CD4-positive, alpha-beta T cell treated with Interleukin-17A for 1 hour (primary cell): ENCODE data around the gene TRA2B.
A peak's percentile ranks its signal among the peaks of the same experiment; 100 is the strongest.

Experiments used
- DNase-seq: peaks from one replicate; pipeline ENCODE4 v3.0.0-alpha.2; 2020

TRA2B gene

DNA sequence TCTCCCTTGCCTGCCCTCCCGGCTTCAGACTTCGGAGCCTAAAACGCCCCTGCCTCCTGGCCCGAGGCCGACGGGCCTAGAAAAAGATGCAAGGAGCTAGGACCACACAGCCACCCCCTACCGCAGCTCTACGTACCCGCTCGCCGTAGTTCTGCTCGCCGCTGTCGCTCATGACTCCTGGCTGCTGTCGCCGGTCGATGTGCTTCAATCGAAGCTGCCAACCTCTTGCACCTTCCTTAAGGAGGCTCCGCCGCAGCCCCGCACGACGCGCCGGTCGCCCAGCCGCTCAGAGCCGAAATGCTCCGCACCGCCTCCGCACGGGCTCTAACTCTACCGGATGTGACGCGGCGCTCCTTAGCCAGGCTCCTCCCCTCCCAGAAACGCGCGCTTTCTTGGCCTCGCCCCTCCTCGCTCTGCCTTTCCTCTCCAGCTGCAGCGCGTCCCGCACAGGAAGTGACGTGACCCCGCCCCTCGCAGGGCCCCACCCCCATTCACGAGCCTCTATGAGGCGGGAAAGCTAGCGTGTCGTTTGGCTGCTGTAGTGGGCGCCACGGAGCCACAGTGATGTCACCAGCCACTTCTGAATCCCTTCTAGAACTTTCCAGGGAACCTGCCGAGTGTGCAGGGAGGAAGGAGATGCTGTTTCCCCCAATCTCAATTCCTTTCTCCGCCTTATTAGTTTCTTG, at the start of gene TRA2B:
TRA2B (minus strand) TSS at position 326 of the 686 bp plus-strand sequence; CDS start at position 172, 154 bp downstream.
- DNase-seq, result peak; percentile 99

DNA sequence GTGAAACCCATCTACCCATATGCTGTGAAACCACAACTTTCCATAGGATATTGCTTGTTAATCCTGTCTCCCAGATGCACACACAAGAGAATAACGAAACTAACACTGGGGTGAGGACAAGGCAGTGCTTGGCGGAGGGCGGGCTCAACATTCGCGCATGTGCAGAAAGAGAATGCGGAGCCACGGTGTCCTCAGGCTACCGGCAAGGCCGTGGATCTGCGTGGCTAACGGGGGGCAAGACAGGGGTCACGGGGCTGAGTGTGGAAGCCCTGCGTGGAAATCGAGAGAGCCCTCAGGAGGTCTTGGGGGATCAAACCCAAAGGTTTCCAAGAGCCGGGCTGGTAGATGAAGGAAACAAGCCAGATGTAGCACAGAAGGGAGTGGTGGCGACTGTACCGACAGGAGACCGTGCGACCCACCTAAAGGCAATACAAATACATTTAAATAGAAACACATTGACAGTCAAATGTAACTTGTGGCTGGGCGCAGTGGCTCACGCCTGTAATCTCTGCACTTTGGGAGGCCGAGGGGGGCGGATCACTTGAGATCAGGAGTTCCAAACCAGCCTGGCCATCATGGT, 48.5 kb upstream of the TRA2B start:
- peak; percentile 15 for DNase-seq

DNA sequence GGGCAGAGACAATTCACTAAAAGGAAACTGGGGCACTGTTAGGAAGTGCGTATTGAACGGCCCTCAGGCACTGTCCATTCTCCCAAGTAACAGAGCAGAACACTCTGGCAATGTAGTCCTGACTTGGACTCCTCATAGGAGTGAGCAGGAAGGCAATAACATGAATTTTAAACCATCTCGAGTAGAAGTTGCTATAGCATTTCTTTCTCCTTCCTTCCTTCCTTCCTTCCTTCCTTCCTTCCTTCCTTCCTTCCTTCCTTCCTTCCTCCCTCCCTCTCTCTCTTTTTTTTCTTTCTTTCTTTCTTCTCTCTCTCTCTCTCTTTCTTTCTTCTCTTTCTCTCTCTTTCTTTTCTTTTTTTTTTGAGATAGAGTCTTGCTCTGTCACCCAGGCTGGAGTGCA, 46.4 kb upstream of the TRA2B start:
- no peak for DNase-seq

DNA sequence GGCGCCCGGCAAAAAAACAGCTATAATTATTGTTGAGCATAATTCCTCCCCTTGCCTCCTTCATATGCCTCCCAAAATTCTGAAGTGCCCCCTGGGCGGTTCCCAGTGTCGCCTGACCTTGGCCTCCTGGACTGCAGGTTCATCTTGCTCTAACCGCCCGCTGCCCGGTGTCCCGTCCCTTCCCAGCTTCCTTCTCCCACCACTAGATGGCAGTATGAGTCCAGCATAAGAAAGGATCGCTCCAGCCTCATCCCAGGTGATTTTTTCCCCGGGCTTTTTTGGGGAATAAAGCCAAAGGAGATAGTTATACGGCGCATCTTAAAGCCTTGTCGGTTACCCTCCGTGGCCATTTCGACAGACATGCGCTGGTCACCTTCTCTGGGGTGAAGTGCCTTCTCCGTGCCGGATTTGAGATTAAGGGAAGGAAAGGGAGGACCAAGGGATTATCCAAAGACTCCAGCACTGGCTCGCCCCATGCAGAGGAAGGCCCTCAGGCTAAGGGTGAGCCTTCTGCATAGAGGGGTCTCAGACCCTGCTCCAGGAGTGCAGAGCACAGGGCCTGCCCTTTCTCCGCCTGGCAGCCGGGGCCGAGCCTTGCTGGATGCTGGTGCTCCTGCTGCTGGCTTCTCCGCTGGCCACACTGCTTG, 45.8 kb upstream of the TRA2B start:
- peak; percentile 71 for DNase-seq

DNA sequence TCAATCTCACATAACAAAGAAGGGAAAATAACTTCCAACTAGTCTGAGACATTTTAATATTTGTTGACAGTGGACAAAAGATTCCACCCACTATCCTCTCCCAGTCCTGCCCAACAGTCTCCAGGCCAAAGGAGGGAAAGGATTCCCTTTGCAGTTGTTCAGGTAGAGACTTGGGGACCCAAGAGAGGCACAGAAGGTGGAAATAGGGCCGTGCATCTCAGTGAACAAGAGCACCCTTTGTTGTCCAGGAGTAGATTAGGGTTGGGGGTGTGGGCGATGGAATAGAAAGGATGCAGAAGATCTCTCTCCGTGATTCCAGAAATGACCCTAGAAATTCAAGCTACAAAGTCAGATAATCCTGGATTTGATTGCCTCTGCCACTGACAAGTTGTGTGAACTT, 44.8 kb upstream of the TRA2B start:
- no peak for DNase-seq

DNA sequence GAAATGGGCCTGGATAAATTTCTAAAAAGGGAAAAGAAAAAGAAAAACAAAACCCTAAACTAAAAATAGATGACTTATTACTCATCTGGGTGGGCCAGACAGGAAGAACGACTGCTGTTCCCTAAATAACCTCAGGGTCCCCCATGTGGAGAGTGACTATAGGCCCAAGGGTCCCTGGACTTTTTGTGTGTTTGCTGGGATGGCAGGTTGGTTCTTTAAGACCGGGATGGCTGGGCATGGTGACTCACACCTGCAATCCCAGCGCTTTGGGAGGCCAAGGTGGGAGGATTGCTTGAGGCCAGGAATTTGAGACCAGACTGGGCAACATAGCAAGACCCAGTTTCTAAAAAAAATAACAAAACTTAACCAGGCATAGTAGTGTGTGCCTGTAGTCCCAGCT, 43.8 kb upstream of the TRA2B start:
- DNase-seq, result no peak

DNA sequence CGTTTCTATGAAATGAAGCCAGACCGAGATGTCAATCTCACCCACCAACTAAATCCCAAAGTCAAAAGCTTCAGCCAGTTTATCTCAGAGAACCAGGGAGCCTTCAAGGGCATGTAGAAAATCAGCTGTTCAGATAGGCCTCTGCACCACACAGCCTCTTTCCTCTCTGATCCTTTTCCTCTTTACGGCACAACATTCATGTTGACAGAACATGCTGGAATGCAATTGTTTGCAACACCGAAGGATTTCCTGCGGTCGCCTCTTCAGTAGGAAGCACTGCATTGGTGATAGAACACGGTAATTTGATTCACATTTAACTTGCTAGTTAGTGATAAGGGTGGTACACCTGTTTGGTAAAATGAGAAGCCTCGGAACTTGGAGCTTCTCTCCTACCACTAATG, 41.9 kb upstream of the TRA2B start:
- DNase-seq, result no peak

DNA sequence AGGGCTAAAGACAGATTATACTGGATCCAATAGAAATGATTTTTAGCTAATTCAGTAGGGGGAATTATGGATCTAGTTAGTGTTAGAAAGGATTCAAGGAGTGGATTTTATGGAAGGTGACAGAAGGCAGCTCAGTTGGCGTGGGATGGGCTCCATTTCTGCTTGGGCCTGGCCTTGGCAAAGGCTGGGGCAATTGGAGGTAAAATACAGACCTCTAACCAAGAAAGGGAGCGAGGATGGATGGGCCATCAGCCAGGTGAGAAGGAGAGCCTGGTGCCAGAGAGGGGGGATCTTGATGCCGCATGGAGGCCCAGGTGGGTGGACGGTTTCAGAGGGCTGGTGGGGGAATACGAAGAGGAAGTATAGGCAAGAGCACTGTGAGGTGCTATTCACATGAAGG, 40.7 kb upstream of the TRA2B start:
- no peak for DNase-seq

DNA sequence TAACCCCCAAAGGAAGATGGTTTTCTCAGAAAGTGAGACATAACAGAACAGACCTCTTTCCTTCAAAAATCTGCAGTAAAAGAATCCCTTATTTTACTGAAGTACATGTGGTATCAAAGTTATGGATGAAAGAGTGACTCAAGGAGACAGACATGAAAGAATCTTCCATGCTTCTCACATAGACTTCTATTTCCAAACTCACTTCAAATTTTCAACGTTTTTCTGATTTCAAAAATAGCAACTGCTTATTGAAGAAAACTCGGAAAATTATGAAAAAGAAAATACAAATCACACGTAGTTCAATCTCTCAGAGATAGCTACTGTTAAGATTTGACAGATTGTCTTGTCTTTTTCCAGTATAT, 39.8 kb upstream of the TRA2B start:
- no peak for DNase-seq

DNA sequence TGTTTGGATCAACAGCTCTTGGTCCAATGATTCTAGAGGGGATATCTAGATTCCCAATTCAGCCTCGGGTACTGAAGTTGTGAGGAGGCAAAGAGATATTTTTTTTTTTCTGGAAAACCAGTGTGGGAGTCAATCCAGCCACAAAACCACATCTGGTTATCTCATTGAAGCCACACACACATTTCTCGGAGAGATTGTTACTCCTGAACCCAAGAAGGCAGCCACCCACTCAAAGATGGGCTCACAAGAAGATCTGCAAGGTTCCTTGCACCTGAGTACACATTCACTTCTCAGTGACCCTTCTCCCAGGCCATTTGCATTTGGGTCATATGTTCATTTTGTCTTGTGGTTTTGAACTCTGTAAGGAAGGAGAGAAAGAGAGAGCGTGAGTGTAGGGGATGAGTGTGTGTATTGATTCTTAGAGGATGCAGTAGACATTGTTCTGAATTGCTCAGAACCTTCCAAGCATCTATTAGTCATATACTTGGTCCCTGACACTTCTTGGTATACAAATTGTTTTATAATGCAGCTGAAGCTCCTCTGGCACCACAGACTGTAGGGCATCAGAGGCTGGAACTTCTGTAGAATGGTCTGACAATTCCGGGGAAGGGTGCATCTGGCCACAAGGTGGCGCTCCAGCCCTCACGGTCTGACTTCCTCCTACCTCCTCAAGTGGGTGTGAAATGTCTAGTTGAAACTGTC, 39.3 kb upstream of the TRA2B start:
- peak; percentile 77 for DNase-seq

DNA sequence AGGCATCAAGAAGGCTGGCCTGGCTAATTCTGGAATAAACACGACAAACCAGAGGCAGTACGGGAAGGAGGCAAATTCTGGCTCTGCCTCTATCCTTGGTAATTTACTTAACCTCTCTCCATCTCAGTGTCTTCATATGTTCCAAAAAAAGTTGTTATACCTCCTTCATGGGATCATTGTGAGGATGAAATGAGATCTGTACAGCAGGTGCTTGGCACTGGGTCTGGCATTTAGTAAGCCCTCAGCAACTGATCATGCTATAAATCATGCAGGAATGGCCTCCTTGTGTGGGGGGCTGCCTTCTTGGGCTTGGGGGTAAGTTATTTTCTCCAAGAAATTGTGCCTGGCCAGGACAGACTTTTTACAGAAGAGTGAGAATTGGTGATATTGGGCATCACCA, 38.3 kb upstream of the TRA2B start:
- DNase-seq, result no peak

DNA sequence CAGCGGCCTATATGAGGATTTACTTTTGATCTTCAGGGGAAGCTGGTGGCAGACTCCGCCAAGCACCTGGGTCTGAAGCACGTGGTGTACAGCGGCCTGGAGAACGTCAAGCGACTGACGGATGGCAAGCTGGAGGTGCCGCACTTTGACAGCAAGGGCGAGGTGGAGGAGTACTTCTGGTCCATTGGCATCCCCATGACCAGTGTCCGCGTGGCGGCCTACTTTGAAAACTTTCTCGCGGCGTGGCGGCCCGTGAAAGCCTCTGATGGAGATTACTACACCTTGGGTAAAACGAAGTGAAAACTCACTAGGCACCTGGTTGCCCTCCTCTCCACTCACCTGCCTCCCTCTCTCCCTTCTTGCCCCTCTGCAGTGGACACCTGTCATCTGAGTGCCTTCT, 33.8 kb upstream of the TRA2B start:
- no peak for DNase-seq

DNA sequence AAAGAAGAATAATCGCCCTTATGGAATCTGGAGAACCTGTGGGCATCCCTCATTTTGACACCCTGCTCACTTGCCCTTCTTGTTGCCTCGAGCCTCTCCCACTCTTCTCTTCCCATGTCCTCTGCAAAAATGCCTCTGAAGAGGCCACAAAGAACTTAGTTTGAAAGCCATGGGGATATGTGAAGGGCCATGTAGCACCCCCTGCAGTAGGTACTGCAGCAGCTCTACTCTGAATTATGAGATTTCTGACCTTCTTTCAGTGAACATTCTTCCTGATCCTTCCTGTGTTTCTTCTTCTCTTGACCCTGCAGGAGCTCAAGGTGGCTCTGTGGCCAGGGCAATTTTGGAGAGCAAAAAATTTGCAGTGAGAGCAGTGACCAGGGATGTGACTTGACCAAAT, 30.4 kb upstream of the TRA2B start:
- no peak for DNase-seq

DNA sequence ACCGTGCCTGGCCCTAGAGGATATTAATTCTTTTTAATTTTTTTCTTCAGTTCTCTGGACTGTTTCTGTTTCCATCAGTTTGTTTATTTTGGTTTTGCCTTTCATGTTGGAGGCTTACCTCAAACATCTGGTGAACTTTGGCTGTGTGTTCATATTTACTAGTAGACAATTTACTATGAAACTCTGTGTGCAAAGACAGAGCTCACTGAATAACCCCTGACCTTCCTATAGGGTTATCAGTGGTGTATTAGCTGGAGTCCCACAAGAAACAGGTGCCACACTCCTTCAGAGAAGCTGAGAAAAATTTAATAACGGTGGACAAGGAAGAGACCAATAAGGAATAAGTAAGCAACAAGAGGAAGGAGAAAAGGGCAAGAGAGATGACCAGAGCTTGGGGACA, 28.8 kb upstream of the TRA2B start:
- no peak for DNase-seq

DNA sequence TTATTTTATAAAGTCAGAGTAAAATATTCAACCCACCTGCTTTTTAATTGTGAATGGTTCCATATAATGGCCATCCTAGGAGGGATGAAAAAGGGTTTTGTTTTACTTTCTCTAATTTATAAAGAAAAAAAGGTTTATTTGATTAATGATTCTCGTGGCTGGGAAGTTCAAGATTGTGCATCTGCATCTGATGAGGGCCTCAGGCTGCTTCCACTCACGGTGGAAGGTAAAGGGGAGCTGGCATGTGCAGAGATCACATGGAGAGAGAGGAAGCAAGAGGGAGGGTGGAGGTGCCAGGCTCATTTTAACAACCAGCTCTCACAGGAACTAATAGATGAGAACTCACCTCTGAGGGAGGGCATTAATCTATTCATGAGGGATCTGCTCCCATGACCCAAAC, 27.7 kb upstream of the TRA2B start:
- DNase-seq, result no peak

DNA sequence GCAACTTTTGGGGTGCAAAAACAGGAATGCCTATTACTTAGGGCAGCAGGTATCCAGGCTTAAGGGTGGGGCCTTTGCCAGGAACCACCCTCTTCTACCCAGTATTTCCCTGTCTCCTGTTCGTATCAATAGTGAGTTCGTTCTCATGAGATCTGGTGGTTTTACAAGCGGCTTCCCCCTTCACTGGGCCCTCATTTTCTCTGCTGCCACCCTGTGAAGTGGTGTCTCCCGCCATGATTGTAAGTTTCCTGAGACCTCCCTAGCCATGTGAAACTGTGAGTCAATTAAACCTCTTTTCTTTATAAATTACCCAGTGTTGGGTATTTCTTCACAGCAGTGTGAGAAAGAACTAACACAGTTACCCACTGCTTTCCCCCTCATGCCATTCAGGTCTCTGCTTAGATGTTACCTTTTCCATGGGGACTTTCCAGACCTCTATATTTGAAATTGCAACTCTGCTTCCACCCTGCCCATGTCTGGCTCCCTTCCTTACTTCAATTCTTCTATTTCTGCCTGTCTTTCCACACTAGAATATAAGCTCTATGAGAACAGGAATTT, 23.9 kb upstream of the TRA2B start:
- DNase-seq, result no peak

DNA sequence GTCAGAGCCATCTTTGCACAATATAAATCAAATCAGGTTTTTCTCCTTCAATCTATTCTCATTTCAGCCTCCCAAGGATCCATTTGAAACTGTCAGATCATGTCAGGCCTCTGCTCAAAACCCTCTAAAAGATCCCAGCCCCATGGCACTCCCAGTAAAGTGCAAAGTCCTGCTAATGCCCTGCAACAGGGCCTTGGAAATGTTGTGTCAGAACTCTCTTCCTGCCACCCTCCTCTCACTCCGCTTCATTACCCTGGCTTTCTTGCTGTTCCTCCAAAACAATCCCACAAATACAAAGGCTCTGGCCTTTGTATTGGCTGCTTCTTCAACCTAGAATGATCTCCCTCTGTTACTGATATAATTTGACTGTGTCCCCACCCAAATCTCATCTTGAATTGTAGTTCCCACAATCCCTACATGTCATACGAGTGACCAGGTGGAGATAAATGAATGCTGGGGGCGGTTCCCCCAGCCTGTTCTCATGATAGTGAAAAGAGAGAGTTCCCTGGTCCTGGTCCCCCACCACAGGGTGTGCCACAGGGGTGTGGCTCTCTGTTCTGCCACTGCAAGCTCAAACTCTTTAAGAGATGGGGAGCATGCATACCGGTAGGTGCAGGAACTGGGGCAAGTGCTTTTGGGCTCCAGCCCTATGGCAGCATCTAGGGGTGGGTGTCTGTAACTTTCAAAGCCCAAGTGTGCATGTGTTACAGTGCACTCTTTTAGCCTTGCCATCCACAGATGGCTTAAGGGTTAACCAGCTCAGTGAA, 22.9 kb upstream of the TRA2B start:
- DNase-seq, result no peak

DNA sequence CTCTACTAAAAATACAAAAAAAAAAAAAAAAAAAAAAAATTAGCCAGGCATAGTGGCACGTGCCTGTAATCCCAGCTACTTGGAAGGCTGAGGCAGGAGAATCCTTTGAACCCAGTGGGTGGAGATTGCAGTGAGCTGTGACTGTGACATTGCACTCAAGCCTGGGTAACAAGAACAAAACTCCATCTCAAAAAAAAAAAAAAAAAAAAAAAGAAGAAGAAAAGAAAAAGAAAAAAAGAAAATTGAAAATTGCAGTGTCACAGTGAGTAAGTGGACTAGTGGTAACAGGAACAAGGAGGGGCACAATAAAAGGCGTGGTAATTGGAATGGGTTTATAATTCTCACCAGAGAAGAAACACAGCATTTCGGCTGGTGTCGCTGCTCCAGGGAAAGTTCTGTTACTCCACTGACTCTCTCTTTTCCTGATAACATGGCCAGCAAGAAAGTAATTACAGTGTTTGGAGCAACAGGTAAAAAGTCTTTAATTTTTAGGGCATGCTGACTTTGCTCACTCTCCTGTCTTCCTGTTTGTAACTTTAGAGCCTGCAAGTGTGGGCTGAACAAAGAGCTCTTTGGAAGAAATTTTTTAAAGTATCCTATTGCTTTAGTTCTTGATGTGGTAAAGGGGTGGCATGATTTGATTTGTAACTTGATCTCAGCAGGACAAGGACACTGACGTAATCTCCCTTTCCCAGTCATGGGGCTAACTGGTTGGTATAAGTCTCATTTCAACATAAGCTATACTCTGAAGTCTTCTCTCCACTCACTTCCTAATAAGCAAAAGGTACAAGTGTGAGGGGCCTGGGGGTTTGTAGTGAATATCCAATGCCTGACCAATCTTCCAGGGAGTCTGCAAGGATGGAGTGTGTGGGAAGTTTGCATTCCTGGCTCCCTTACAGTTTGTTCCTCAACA, 22.1 kb upstream of the TRA2B start:
- DNase-seq, result no peak

DNA sequence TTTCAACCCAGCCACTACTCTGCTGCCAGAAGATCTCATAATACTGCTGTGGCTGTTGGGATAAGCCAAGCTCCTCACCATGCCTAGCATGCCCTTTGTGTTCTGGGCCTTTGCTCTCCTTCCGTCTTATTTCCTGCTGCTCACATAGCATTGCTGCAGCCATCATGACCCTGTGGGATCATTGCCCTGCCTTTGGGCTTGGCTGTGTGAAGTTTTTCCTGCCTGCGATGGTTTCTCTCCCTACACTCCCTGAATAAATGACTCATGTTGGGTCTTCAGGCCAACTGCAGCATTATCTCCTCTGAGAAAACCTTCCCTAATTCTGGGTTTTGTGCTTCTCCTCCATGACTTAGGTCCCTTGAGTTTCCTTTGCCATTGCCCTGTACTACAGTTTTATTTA, 20.8 kb upstream of the TRA2B start:
- no peak for DNase-seq

DNA sequence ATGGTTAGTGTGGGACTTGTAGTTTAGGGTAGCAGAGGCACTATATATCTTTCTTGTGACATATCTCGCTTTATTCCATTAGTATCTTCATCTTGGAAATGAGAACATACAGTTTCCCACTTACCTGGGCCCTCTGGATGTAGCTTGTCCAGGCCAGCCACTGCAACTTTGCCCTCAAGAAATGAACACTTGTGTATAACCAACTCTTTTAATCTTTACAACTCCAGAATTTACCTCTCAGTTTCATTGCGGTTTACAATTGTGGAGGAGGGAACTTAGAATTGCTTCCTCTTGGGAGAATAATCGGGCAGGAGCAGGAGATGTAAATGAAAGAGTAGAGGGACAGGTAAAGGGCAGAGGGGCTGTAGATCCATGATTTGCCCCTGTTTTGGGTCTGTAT, 18.4 kb upstream of the TRA2B start:
- DNase-seq, result no peak

DNA sequence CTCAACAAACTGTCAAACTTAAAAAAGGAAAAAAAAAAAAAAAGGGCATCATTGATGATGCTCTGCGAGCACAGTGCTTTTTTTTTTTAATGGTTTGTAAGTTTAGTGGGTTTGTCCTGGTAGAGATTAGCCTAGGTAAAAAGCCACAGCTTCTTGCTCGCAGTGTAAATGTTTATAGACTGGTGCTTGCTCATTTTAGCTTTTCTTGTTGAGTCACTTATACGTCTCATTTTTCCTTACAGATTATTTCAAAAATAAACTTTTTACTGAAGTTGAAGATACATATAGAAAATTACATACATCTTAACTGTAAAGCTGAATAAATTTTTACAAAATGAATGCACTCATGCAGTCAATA, 16.5 kb upstream of the TRA2B start:
- no peak for DNase-seq

DNA sequence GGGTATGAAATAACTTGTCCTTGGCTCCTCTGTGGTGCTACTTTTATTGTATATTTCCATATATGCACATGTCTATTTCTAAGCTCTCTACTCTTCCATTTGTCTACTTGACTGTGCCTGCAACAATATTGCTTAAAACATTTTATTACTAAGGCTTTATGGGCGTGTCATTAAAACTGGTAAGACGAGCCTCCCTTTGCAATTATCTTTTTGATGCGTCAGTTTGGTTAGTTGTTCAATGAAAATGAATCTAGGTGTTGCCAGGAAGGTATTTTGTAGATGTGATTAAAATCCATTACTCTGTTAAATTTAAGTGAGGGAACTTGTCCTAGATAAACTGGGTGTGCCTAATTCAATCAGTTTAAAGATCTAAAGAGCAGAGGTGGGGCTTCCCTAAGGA, 12.9 kb upstream of the TRA2B start:
- no peak for DNase-seq
